HG03558 (cell line): ENCODE measurements around the gene DXO.
"Not testable (repeated sequence)": the region's sequence is repeated elsewhere in the genome, so short reads cannot be mapped to it uniquely, and the experiment has no call there.

Source experiments
- ATAC-seq: cut with Tn5 transposase; IDR thresholded peaks from one replicate; pipeline ENCODE4 v1.9.1; 2021; ENCODE audit warnings: moderate number of reproducible peaks; ENCODE audit not compliant: unreplicated experiment; ENCODE audit errors: extremely low read depth

DXO gene

GRCh38 chr6:31933537-31933936, 38.4 kb downstream of the DXO start:
- no peak for ATAC-seq

GRCh38 chr6:31932137-31932536, 39.8 kb downstream of the DXO start:
- ATAC-seq: not testable (repeated sequence)

GRCh38 chr6:31930962-31931361, 41.0 kb downstream of the DXO start:
- no peak for ATAC-seq

- no peak for ATAC-seq
These were observed 43.3 kb downstream of the DXO start for GRCh38 chr6:31928672-31928939.

GRCh38 chr6:31927863-31928671, 43.9 kb downstream of the DXO start:
- ATAC-seq: no peak

GRCh38 chr6:31927242-31927862, 44.6 kb downstream of the DXO start, which contains the start of gene C2:
Gene C2, plus strand, starts transcription at chr6:31927717. Its CDS starts 36 bp downstream, at chr6:31927753.
- no peak for ATAC-seq

GRCh38 chr6:31922942-31923341, 49.0 kb downstream of the DXO start:
- ATAC-seq: no peak

- ATAC-seq: no peak
These were observed 51.1 kb downstream of the DXO start for GRCh38 chr6:31920811-31921210.
